K562 (cell line): ENCODE data around the gene CNTRL. TPM values are rescaled to one million over a fixed set of nuclear protein-coding genes. Genes with fewer than 3 reads are reported as not detected.

Experiments used
- ATAC-seq: fragments of 200-7000 bp; cut with Tn5 transposase; 3 replicates; pipeline ENCODE4 v1.9.1; 2020; ENCODE audit warnings: moderate library complexity
- BruUV-seq: library from RNA; stranded (reverse); fragments of 400-500 nt; replicated peaks from 2 replicates; lab custom pipeline; 2021; lab: Mats Ljungman, UMichigan
- CTCF ChIA-PET: fragments of 300-600 bp; formaldehyde crosslinking; extraction: SDS; loops from one replicate; lab custom pipeline; 2021; ENCODE audit warnings: low intra/inter-chr PET ratio; lab: Yijun Ruan, JAX
- POLR2A ChIA-PET: fragments of 300-600, 350-650 bp; sonication (Branson Sonifier 250); formaldehyde crosslinking; extraction: SDS; loops from one replicate; lab custom pipeline; 2021; ENCODE audit warnings: antibody characterized with exemption, inconsistent platforms; lab: Yijun Ruan, JAX
- DNase-seq, 4 experiments: peaks; one replicate each; pipeline versions ENCODE4 v3.0.0 to v3.0.0-alpha.2; 2011 to 2018; ENCODE audit warnings: low spot score in 3 of 4, mixed read lengths in 3 of 4; ENCODE audit errors: extremely low read depth in 1 of 4
- FAIRE-seq: peaks from 2 replicates; lab custom pipeline; 2011; peaks lifted over from hg19 to GRCh38; lab: Jason Lieb, UNC
- H2AFZ ChIP-seq: 2 replicates; pipeline ENCODE4 v1.6.0; 2011; ENCODE audit warnings: low read depth, low read length, control low read depth, inconsistent platforms
- H3K27ac ChIP-seq: fragments of 200-600 bp; 3 replicates; pipeline ENCODE4 v1.8.0; 2011; ENCODE audit warnings: low read depth, mild to moderate bottlenecking, control low read depth, inconsistent platforms, low read length, moderate library complexity, mixed read lengths; ENCODE audit errors: extremely low read depth
- H3K27me3 ChIP-seq, 2 experiments: fragments of 300-600 bp in 1 of 2; 2 replicates in 1 of 2; 3 replicates in 1 of 2; pipeline versions ENCODE4 v1.6.0 to v1.8.0; 2011; ENCODE audit warnings: inconsistent platforms in 2 of 2, low read length in 2 of 2, mild to moderate bottlenecking in 1 of 2, mixed read lengths in 1 of 2, moderate library complexity in 1 of 2; ENCODE audit not compliant: control insufficient read depth in 2 of 2, insufficient read depth in 2 of 2
- H3K36me3 ChIP-seq: fragments of 300-600 bp; 3 replicates; pipeline ENCODE4 v1.8.0; 2011; ENCODE audit warnings: mild to moderate bottlenecking, low read length, inconsistent platforms; ENCODE audit not compliant: control insufficient read depth, insufficient read depth
- H3K4me1 ChIP-seq, 2 experiments: fragments of 200-600 bp in 1 of 2; replicated peaks in 1 of 2; 2 replicates in 1 of 2; 3 replicates in 1 of 2; pipeline versions ENCODE4 v1.5.1 to v1.8.0; 2011; ENCODE audit warnings: inconsistent platforms in 2 of 2, low read length in 2 of 2, mild to moderate bottlenecking in 1 of 2, mixed read lengths in 1 of 2, moderate library complexity in 1 of 2; ENCODE audit not compliant: control insufficient read depth in 2 of 2, insufficient read depth in 2 of 2
- H3K4me2 ChIP-seq: 2 replicates; pipeline ENCODE4 v1.6.1; 2011; ENCODE audit warnings: low read length, control low read depth, inconsistent platforms, mixed read lengths; ENCODE audit not compliant: insufficient read depth
- H3K4me3 ChIP-seq: fragments of 200-600 bp; sonication (generic), shearing (Covaris generic); 2 replicates; pipeline ENCODE4 v1.5.1; 2016; ENCODE audit warnings: control low read depth, inconsistent platforms
- H3K79me2 ChIP-seq: fragments of 200-600 bp; 3 replicates; pipeline ENCODE4 v1.8.0; 2011; ENCODE audit warnings: low read length, inconsistent platforms; ENCODE audit not compliant: control insufficient read depth, insufficient read depth
- H3K9ac ChIP-seq, 2 experiments: 2 replicates each; pipeline versions ENCODE4 v1.6.0 to v1.6.1; 2011; ENCODE audit warnings: low read depth in 2 of 2, low read length in 2 of 2, control low read depth in 1 of 2, inconsistent platforms in 1 of 2, mild to moderate bottlenecking in 1 of 2, mixed read lengths in 1 of 2; ENCODE audit not compliant: insufficient read depth in 1 of 2
- H3K9me1 ChIP-seq: one replicate; pipeline ENCODE4 v1.6.0; 2011; ENCODE audit warnings: inconsistent platforms, mild to moderate bottlenecking, low read length, moderate library complexity; ENCODE audit not compliant: control insufficient read depth, insufficient read depth
- H3K9me3 ChIP-seq: replicated peaks from 2 replicates; pipeline ENCODE4 v1.5.1; 2011; ENCODE audit warnings: low read depth, low read length, inconsistent platforms; ENCODE audit not compliant: control insufficient read depth, insufficient read depth
- H4K20me1 ChIP-seq: replicated peaks from 2 replicates; pipeline ENCODE4 v1.6.1; 2011; ENCODE audit warnings: low read length, inconsistent platforms, mixed read lengths; ENCODE audit not compliant: control insufficient read depth, insufficient read depth
- DDX20 ChIP-seq: fragments of 450-650 bp; IDR thresholded peaks from 2 replicates; pipeline ENCODE4 v1.6.1; 2016; ENCODE audit warnings: missing genetic modification characterization, low read depth, mild to moderate bottlenecking, missing compliant biosample characterization, moderate library complexity
- KLF6 ChIP-seq: fragments of 250-450 bp; sonication (Bioruptor Pico); IDR thresholded peaks from 2 replicates; pipeline ENCODE4 v1.4.0; 2020; ENCODE audit warnings: mild to moderate bottlenecking, moderate library complexity, borderline replicate concordance
- MEF2A ChIP-seq: IDR thresholded peaks from 2 replicates; pipeline ENCODE4 v1.6.1; 2011; ENCODE audit warnings: low read depth, mild to moderate bottlenecking, low read length, moderate library complexity; ENCODE audit not compliant: control insufficient read depth
- NCOA4 ChIP-seq: fragments of 450-650 bp; IDR thresholded peaks from 2 replicates; pipeline ENCODE4 v1.6.1; 2018; ENCODE audit warnings: mild to moderate bottlenecking; ENCODE audit not compliant: partially characterized antibody
- RB1 ChIP-seq: fragments of 450-650 bp; IDR thresholded peaks from 2 replicates; pipeline ENCODE4 v1.6.1; 2017; ENCODE audit warnings: low read depth, mild to moderate bottlenecking
- SIRT6 ChIP-seq: IDR thresholded peaks from one replicate; pipeline ENCODE4 v1.6.1; 2012; ENCODE audit warnings: low read depth, mild to moderate bottlenecking, control low read depth, inconsistent platforms, low read length, moderate library complexity
- ZNF778 ChIP-seq: fragments of 450-650 bp; formaldehyde crosslinking; IDR thresholded peaks from 2 replicates; pipeline ENCODE4 v1.4.0; 2020; ENCODE audit warnings: mild to moderate bottlenecking, moderate library complexity
- WGBS: fragments of 100-300 bp; shearing (Covaris generic); methylation state at CpG from one replicate; pipeline ENCODE4 v1.1.6; 2016; ENCODE audit warnings: low coverage, mixed read lengths; ENCODE audit not compliant: insufficient coverage; ENCODE audit errors: missing lambda C conversion rate; 5-methylcytosine and 5-hydroxymethylcytosine counted together
- in situ Hi-C: fragments of 300-500 bp; cut with MboI; formaldehyde crosslinking; loops from 4 replicates; pipeline ENCODE4 v1.15.0; 2018; ENCODE audit warnings: inconsistent platforms, mixed read lengths
- intact Hi-C: fragments of 100-400 bp; cut with micrococcal nuclease; formaldehyde crosslinking; loops from 2 replicates; pipeline ENCODE4 v1.14.2; 2022
- polyA plus RNA-seq, 8 experiments: library from polyadenylated mRNA; depleted of rRNA in 4 of 8; stranded (reverse) in 5 of 8; unstranded in 3 of 8; fragments of >200 nt; fragmentation: Nextera tagmentation in 2 of 8; fragmentation: Illumina TruSeq in 1 of 8; extraction: Ambion mirVana in 2 of 8; extraction: Trizol in 1 of 8; gene quantifications; 2 replicates each; pipeline versions ENCODE4 v1.2.1 to v1.2.3, GENCODE V29; 2011 to 2014; ENCODE audit warnings: inconsistent platforms in 1 of 8, missing spikeins in 1 of 8
- total RNA-seq, 7 experiments: library from RNA; depleted of rRNA in 6 of 7; stranded (reverse); fragments of >200 nt in 6 of 7; fragmentation: Illumina TruSeq in 2 of 7; extraction: Trizol in 2 of 7; gene quantifications; 2 replicates each; pipeline versions ENCODE4 v1.2.1 to v1.2.3, GENCODE V29; 2011 to 2021; ENCODE audit warnings: low replicate concordance in 1 of 7
- TF ChIP-seq, protein P1 (sequence below): IDR thresholded peaks from 3 replicates; pipeline ENCODE4 v1.6.1; 2011; ENCODE audit warnings: borderline replicate concordance, mild to moderate bottlenecking; ENCODE audit not compliant: insufficient read length, insufficient read depth
- TF ChIP-seq, protein P2 (sequence below): sonication (generic); formaldehyde crosslinking; IDR thresholded peaks from 2 replicates; pipeline ENCODE4 v1.8.0; 2022; ENCODE audit warnings: missing genetic modification reagents, mild to moderate bottlenecking, borderline replicate concordance
- TF ChIP-seq, protein P3 (sequence below): fragments of 150-350 bp; IDR thresholded peaks from 2 replicates; pipeline ENCODE4 v1.6.1; 2014; ENCODE audit warnings: low read depth, mild to moderate bottlenecking, low read length, borderline replicate concordance

Gene CNTRL
- total and polyA plus RNA-seq, 9 of the 15 experiments (the other 6 are each of a cell fraction or from before 2014, with no cell fraction given), result 9.2 to 28.9 (median 20.5) TPM

DNA sequence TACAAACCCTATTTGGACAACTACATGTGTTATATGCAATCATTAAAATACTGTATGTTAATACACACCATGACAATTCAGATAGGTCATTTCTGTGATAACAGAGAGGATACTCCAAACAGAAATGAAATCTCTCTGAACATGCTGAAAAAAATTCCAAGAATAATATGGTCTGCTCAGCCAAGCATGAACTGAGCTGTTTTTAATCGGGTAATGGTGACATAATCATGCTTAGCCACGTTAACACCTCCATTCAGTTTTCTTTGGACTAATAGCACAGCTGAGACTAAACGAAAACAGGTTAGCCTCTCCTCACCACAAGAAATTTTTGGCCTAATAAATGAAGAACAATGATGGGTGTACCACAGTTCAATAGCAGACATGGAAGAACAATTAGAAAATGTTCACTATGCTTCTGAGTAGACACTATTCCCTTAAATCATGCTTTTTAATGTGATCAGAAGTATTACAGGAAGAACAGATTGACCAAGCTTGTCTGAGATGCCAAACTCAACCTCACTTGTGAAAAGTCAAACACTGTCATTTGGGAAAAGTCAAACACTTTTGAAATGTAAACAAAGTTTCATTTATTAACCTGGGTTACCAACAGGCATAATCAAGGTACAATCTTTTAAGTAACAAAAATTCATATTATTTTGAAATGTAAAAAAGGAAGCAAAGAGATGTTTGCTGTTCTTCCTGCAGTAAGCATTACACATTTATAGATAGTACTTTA is 107.5 kb downstream of the CNTRL start:
- 84% methylated on average over 3 of the region's 3 CpGs for WGBS
- Histone ChIP-seq H3K9me1 (no peaks in the 10 kb centered on the region), H3K9ac (no peak overlapping the region), H4K20me1 (no peaks in the 10 kb centered on the region), H3K4me1 (no peaks in the 10 kb centered on the region; a peak in 2 of 5 replicates), H3K9me3 (no peaks in the 10 kb centered on the region), H2AFZ (no peak overlapping the region), H3K79me2 (peaks cover 40% of the 10 kb centered on the region), H3K4me3 (no peak overlapping the region), H3K27ac (no peak overlapping the region), H3K27me3 (no peaks in the 10 kb centered on the region), H3K4me2 (no peak overlapping the region), H3K36me3 (peaks cover 88% of the 10 kb centered on the region)
- in situ Hi-C loops, result no loop called here
- ChIA-PET POLR2A (interaction anchor here (0.7 to 1.2 kb wide), 2 partner anchors 16 kb away, joined by 3 to 5 read pairs; no protein-coding TSS in a partner anchor), CTCF (no interaction called here)
- no peak for DNase-seq
- TF ChIP-seq DDX20 (tag), result no peak
- TF ChIP-seq SIRT6, result no peak
- TF ChIP-seq ZNF778 (CRISPR knock-in tag), result no peak
- TF ChIP-seq, protein P1, sequence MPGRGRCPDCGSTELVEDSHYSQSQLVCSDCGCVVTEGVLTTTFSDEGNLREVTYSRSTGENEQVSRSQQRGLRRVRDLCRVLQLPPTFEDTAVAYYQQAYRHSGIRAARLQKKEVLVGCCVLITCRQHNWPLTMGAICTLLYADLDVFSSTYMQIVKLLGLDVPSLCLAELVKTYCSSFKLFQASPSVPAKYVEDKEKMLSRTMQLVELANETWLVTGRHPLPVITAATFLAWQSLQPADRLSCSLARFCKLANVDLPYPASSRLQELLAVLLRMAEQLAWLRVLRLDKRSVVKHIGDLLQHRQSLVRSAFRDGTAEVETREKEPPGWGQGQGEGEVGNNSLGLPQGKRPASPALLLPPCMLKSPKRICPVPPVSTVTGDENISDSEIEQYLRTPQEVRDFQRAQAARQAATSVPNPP, result no peak
- no peak for TF ChIP-seq RB1
- TF ChIP-seq, protein P2, sequence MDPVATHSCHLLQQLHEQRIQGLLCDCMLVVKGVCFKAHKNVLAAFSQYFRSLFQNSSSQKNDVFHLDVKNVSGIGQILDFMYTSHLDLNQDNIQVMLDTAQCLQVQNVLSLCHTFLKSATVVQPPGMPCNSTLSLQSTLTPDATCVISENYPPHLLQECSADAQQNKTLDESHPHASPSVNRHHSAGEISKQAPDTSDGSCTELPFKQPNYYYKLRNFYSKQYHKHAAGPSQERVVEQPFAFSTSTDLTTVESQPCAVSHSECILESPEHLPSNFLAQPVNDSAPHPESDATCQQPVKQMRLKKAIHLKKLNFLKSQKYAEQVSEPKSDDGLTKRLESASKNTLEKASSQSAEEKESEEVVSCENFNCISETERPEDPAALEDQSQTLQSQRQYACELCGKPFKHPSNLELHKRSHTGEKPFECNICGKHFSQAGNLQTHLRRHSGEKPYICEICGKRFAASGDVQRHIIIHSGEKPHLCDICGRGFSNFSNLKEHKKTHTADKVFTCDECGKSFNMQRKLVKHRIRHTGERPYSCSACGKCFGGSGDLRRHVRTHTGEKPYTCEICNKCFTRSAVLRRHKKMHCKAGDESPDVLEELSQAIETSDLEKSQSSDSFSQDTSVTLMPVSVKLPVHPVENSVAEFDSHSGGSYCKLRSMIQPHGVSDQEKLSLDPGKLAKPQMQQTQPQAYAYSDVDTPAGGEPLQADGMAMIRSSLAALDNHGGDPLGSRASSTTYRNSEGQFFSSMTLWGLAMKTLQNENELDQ (CRISPR knock-in tag), result no peak
- TF ChIP-seq, protein P3, sequence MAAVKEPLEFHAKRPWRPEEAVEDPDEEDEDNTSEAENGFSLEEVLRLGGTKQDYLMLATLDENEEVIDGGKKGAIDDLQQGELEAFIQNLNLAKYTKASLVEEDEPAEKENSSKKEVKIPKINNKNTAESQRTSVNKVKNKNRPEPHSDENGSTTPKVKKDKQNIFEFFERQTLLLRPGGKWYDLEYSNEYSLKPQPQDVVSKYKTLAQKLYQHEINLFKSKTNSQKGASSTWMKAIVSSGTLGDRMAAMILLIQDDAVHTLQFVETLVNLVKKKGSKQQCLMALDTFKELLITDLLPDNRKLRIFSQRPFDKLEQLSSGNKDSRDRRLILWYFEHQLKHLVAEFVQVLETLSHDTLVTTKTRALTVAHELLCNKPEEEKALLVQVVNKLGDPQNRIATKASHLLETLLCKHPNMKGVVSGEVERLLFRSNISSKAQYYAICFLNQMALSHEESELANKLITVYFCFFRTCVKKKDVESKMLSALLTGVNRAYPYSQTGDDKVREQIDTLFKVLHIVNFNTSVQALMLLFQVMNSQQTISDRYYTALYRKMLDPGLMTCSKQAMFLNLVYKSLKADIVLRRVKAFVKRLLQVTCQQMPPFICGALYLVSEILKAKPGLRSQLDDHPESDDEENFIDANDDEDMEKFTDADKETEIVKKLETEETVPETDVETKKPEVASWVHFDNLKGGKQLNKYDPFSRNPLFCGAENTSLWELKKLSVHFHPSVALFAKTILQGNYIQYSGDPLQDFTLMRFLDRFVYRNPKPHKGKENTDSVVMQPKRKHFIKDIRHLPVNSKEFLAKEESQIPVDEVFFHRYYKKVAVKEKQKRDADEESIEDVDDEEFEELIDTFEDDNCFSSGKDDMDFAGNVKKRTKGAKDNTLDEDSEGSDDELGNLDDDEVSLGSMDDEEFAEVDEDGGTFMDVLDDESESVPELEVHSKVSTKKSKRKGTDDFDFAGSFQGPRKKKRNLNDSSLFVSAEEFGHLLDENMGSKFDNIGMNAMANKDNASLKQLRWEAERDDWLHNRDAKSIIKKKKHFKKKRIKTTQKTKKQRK, result no peak
- no peak for TF ChIP-seq MEF2A
- TF ChIP-seq NCOA4, result no peak
- TF ChIP-seq KLF6, result no peak
- no peak for FAIRE-seq
- intact Hi-C loops, result no loop called here
- ATAC-seq, result no peak
- no TSS peak for BruUV-seq
